C1 segment of cervical spinal cord (tissue), 14 donors: ENCODE results near the gene SLC5A5.
"Not testable (repeated sequence)": the region's sequence is repeated elsewhere in the genome, so short reads cannot be mapped to it uniquely, and the experiment has no call there.

ENCODE experiments used
- DNase-seq, 14 donors: peaks; one replicate each; lab custom pipeline; 2025; lab: John Stamatoyannopoulos, UW

The SLC5A5 gene

GRCh38 chr19:17919122-17919521, 47.4 kb downstream of the SLC5A5 start:
- DNase-seq: not testable (repeated sequence)

GRCh38 chr19:17920527-17920926, 48.8 kb downstream of the SLC5A5 start:
- no peak for DNase-seq

GRCh38 chr19:17922138-17922537, 50.4 kb downstream of the SLC5A5 start:
- DNase-seq: no peak

GRCh38 chr19:17926044-17926443, 54.3 kb downstream of the SLC5A5 start:
- no peak for DNase-seq

GRCh38 chr19:17929056-17929455, 57.3 kb downstream of the SLC5A5 start:
- DNase-seq: no peak

GRCh38 chr19:17931532-17932191, 59.9 kb downstream of the SLC5A5 start:
- DNase-seq: no peak

- DNase-seq: peak; percentile 54 to 97 (median 88)
Measured at GRCh38 chr19:17932485-17933338, 61.0 kb downstream of the SLC5A5 start, which contains the start of gene CCDC124. TSS of gene CCDC124 (plus strand) at chr19:17933015. CDS start at chr19:17936421, 3,406 bp downstream.

GRCh38 chr19:17933414-17934129, 61.8 kb downstream of the SLC5A5 start:
- no peak for DNase-seq

GRCh38 chr19:17936379-17936778, 64.6 kb downstream of the SLC5A5 start:
- no peak for DNase-seq

- DNase-seq: no peak
Measured at GRCh38 chr19:17937371-17937900, 65.7 kb downstream of the SLC5A5 start.

- peak in 13 of 14 donors; percentile 11 to 72 (median 38) for DNase-seq
Measured at GRCh38 chr19:17938092-17938845, 66.5 kb downstream of the SLC5A5 start.

- DNase-seq: no peak
Measured at GRCh38 chr19:17942181-17942580, 70.4 kb downstream of the SLC5A5 start.

GRCh38 chr19:17942582-17943273, 71.0 kb downstream of the SLC5A5 start:
- DNase-seq: no peak

- no peak for DNase-seq
Measured at GRCh38 chr19:17943274-17944221, 71.8 kb downstream of the SLC5A5 start.

- no peak for DNase-seq
Measured at GRCh38 chr19:17944301-17944700, 72.6 kb downstream of the SLC5A5 start.
